ENCODE measurements around the gene CARD11.

CARD11 gene

GRCh38 chr7:2939193-2939885, 104.3 kb downstream of the CARD11 start:
- no peak for DNase-seq (ENCODE audit: low read depth)

GRCh38 chr7:2938514-2939192, 105.0 kb downstream of the CARD11 start:
- no peak for DNase-seq (ENCODE audit: low read depth)

GRCh38 chr7:2937701-2938513, 105.8 kb downstream of the CARD11 start:
- DNase-seq (ENCODE audit: low read depth), result no peak

- DNase-seq (ENCODE audit: low read depth), result no peak
Measured at GRCh38 chr7:2936891-2937580, 106.6 kb downstream of the CARD11 start.

GRCh38 chr7:2936301-2936700, 107.4 kb downstream of the CARD11 start:
- no peak for DNase-seq (ENCODE audit: low read depth)

- no peak for DNase-seq (ENCODE audit: low read depth)
Measured at GRCh38 chr7:2934984-2935740, 108.5 kb downstream of the CARD11 start.

GRCh38 chr7:2934211-2934731, 109.4 kb downstream of the CARD11 start:
- no peak for DNase-seq (ENCODE audit: low read depth)

- DNase-seq (ENCODE audit: low read depth), result no peak
Measured at GRCh38 chr7:2932402-2933251, 111.0 kb downstream of the CARD11 start.

- DNase-seq (ENCODE audit: low read depth), result no peak
Measured at GRCh38 chr7:2931034-2931415, 112.6 kb downstream of the CARD11 start.

GRCh38 chr7:2930310-2931033, 113.2 kb downstream of the CARD11 start:
- DNase-seq (ENCODE audit: low read depth), result no peak

- DNase-seq (ENCODE audit: low read depth), result no peak
Measured at GRCh38 chr7:2929321-2930201, 114.1 kb downstream of the CARD11 start.

- DNase-seq (ENCODE audit: low read depth), result no peak
Measured at GRCh38 chr7:2928613-2929311, 114.9 kb downstream of the CARD11 start.

GRCh38 chr7:2928256-2928612, 115.4 kb downstream of the CARD11 start:
- DNase-seq (ENCODE audit: low read depth), result no peak

GRCh38 chr7:2927592-2927991, 116.1 kb downstream of the CARD11 start:
- DNase-seq (ENCODE audit: low read depth), result no peak

GRCh38 chr7:2926896-2927405, 116.7 kb downstream of the CARD11 start:
- no peak for DNase-seq (ENCODE audit: low read depth)

- no peak for DNase-seq (ENCODE audit: low read depth)
Measured at GRCh38 chr7:2926120-2926895, 117.4 kb downstream of the CARD11 start.
